ENCODE data around the gene NEU2. TPM values are rescaled to one million over a fixed set of nuclear protein-coding genes. Genes with fewer than 3 reads are reported as not detected.

The NEU2 gene
- total RNA-seq, 3 donors from 2014 or later = not detected

- ATAC-seq (no peak), DNase-seq (no peak)
- Histone ChIP-seq H3K4me3 (no peak overlapping the region), H3K9me3 (no peaks in the 10 kb centered on the region), H3K36me3 (ENCODE audit: low read depth) (no peaks in the 10 kb centered on the region), H3K4me1 (ENCODE audit: low read depth) (peaks cover 21% of the 10 kb centered on the region)
- intact Hi-C loops (cut with DNase I, micrococcal nuclease) = no loop called here
- no peak for TF ChIP-seq CTCF (IDR thresholded peaks at IDR 0.05)
These were observed 51.3 kb downstream of the NEU2 start for GRCh38 chr2:233083782-233084181.

GRCh38 chr2:233084488-233084887 lies 52.0 kb downstream of the NEU2 start:
- intact Hi-C loops (cut with DNase I, micrococcal nuclease) = no loop called here
- no peak for TF ChIP-seq CTCF (IDR thresholded peaks at IDR 0.05)
- Histone ChIP-seq H3K4me1 (ENCODE audit: low read depth) (peaks cover 21% of the 10 kb centered on the region), H3K36me3 (ENCODE audit: low read depth) (no peaks in the 10 kb centered on the region), H3K4me3 (no peak overlapping the region), H3K9me3 (no peaks in the 10 kb centered on the region)
- DNase-seq (peak in 2 of 3 donors; percentile 55 to 72), ATAC-seq (peak; percentile 58)

Other genes with a start within 250 kb of the NEU2 start
- 10 to 100 TPM; 13.3 to 48.1 (median 31.5) TPM for gene SNORC, start 162.4 kb upstream of the NEU2 start, total RNA-seq
- 10 to 100 TPM; 20.1 to 67.5 (median 38.0) TPM for gene NGEF, start 19.4 kb upstream of the NEU2 start, total RNA-seq
- gene INPP5D, start 27.7 kb downstream of the NEU2 start, total RNA-seq = 10 to 100 TPM in 1 of 3 donors, 1 to 10 TPM in 2; 8.2 to 14.4 (median 9.1) TPM
- gene ATG16L1, start 219.0 kb downstream of the NEU2 start, total RNA-seq = 10 to 100 TPM; 29.5 to 42.9 (median 36.0) TPM

Measured in mucosa of descending colon (tissue), 3 donors.